ENCODE measurements around the gene ANKRD23. TPM values are rescaled to one million over a fixed set of nuclear protein-coding genes. Genes with fewer than 3 reads are reported as not detected.

Gene ANKRD23
- total and polyA plus RNA-seq, 2 of the 13 experiments (the other 11 are each of a cell fraction or from before 2014, with no cell fraction given) = 1.5 to 1.6 TPM

DNA sequence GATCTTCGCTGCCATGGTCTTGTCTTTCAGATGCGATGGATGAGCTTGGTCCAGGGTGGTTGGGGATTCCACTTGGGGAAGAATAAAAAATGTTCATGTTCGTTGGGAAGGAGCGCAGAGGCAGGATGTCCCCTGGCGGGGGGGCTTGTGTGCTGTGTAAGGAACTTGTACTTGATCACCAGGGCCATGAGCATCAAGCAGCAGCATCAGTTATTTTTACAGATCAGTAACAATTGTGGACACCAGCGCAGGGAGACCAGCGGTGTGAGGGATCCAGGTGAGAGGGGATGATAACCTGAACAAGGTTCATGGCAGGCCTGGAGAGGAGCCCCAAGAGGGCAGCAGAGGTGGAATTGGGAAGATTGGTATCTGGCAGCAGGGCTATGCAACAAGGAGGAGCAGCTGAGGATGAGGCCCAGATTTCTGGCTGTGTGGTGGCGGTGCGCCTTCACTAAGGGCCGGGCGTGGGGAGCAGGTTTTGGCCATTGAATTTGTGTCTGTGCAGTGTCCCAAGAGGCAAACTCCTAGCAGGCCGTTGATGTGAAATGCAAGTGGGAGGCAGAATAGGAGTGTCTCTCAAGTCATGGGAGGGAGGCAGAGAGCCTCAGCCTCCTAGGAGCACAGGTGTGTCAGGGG is 23.8 kb downstream of the ANKRD23 start:
- in situ Hi-C loops (cut with HindIII; ENCODE audit: extremely low pct_ligation_motif_present, low pct_unique_long_range_greater_than_20kb) = no loop called here
- peak overlapping the region; percentile 67 to 91 (median 87) for H3K4me3 ChIP-seq (replicated peaks in 1 of 3; ENCODE audit: insufficient read depth in 1 of 3, low read depth in 2 of 3, low read length in 3 of 3)
- peaks cover 76% of the 10 kb centered on the region for H3K4me1 ChIP-seq (ENCODE audit: insufficient read depth, low read length)
- no peaks in the 10 kb centered on the region for H3K9me3 ChIP-seq (ENCODE audit: low read length)
- intact Hi-C loops (cut with micrococcal nuclease; ENCODE audit: unreplicated experiment) = loop anchor here (2.0 to 5.0 kb wide), 4 partner anchors 37 to 218 kb away; partner anchors contain the start of genes CNNM4 and KANSL3
- BruUV-seq (replicated peaks) = no TSS peak
- peak overlapping the region; percentile 87 for H3K9ac ChIP-seq (ENCODE audit: insufficient read depth, low read depth, low read length)
- no peak for ATAC-seq
- 78% methylated on average over 12 of the region's 12 CpGs for WGBS (ENCODE audit: low lambda C conversion rate)
- peaks cover 9 to 43% of the 10 kb centered on the region in 2 experiments for H3K36me3 ChIP-seq (replicated peaks in 1 of 2; ENCODE audit: control insufficient read depth in 1 of 2, insufficient read depth in 2 of 2, low read length in 2 of 2)
- peak overlapping the region; percentile 100 for H3K4me2 ChIP-seq (ENCODE audit: low read depth, low read length)
- H2AFZ ChIP-seq (ENCODE audit: low read length) = no peak overlapping the region
- peaks cover 87% of the 10 kb centered on the region for H3K79me2 ChIP-seq (ENCODE audit: insufficient read depth, low read length)
- peak overlapping the region; percentile 83 for H3K27ac ChIP-seq (ENCODE audit: extremely low read length, insufficient read depth, low read length)
- FAIRE-seq = no peak
- H3K27me3 ChIP-seq (ENCODE audit: control insufficient read depth in 1 of 2, insufficient read depth in 2 of 2, low read length in 2 of 2) = no peaks in the 10 kb centered on the region; a peak in 1 of 5 replicates
- ChIA-PET CTCF (ENCODE audit: low intra/inter-chr PET ratio, low total read pairs) (no interaction called here), POLR2A (interaction anchor here (0.8 to 7.4 kb wide), 14 partner anchors 8 to 61 kb away, joined by 3 to 99 read pairs (median 6); partner anchors contain the start of genes ANKRD39, CNNM4 and SEMA4C)
- H4K20me1 ChIP-seq (ENCODE audit: insufficient read depth, low read length) = peaks cover 72% of the 10 kb centered on the region
- no peak for DNase-seq (ENCODE audit: low spot score)
- TF ChIP-seq ZFP37 (CRISPR knock-in tag; IDR thresholded peaks at IDR 0.05; ENCODE audit: borderline replicate concordance) = 0 out of 2 replicates have a peak, but pooled peaks have one; percentile 21
- TF ChIP-seq PRMT3 (CRISPR knock-in tag; IDR thresholded peaks at IDR 0.05; ENCODE audit: borderline replicate concordance, low read depth) = peak; percentile 69; the same call in 1 of the 2 replicates
- TF ChIP-seq KDM5B (CRISPR knock-in tag; IDR thresholded peaks at IDR 0.05; ENCODE audit: borderline replicate concordance) = no peak
- TF ChIP-seq, protein P1, sequence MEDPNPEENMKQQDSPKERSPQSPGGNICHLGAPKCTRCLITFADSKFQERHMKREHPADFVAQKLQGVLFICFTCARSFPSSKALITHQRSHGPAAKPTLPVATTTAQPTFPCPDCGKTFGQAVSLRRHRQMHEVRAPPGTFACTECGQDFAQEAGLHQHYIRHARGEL (CRISPR knock-in tag; IDR thresholded peaks at IDR 0.05) = 0 out of 2 replicates have a peak, but pooled peaks have one; percentile 63
- 0 out of 2 replicates have a peak, but pooled peaks have one; percentile 3 for TF ChIP-seq PAX8 (CRISPR knock-in tag; IDR thresholded peaks at IDR 0.05; ENCODE audit: borderline replicate concordance)
- peak; percentile 41; the same call in 1 of the 2 replicates for TF ChIP-seq ZNF619 (CRISPR knock-in tag; IDR thresholded peaks at IDR 0.05)
- TF ChIP-seq ARID2 (CRISPR knock-in tag; IDR thresholded peaks at IDR 0.05; ENCODE audit: borderline replicate concordance) = peak; percentile 59; the same call in 1 of the 2 replicates
- TF ChIP-seq SOX5 (CRISPR knock-in tag; IDR thresholded peaks at IDR 0.05; ENCODE audit: borderline replicate concordance) = no peak
- TF ChIP-seq, protein P2, sequence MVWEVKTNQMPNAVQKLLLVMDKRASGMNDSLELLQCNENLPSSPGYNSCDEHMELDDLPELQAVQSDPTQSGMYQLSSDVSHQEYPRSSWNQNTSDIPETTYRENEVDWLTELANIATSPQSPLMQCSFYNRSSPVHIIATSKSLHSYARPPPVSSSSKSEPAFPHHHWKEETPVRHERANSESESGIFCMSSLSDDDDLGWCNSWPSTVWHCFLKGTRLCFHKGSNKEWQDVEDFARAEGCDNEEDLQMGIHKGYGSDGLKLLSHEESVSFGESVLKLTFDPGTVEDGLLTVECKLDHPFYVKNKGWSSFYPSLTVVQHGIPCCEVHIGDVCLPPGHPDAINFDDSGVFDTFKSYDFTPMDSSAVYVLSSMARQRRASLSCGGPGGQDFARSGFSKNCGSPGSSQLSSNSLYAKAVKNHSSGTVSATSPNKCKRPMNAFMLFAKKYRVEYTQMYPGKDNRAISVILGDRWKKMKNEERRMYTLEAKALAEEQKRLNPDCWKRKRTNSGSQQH (CRISPR knock-in tag; IDR thresholded peaks at IDR 0.05; ENCODE audit: low read depth) = no peak
- 0 out of 2 replicates have a peak, but pooled peaks have one; percentile 16 for TF ChIP-seq ZNF546 (CRISPR knock-in tag; conservative IDR thresholded peaks at IDR 0.05)
- TF ChIP-seq, protein P3, sequence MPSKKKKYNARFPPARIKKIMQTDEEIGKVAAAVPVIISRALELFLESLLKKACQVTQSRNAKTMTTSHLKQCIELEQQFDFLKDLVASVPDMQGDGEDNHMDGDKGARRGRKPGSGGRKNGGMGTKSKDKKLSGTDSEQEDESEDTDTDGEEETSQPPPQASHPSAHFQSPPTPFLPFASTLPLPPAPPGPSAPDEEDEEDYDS (CRISPR knock-in tag; IDR thresholded peaks at IDR 0.05) = no peak
- TF ChIP-seq U2AF1 (optimal IDR thresholded peaks at IDR 0.05; ENCODE audit: low read depth, low read length) = peak; percentile 3
- TF ChIP-seq ZNF225 (CRISPR knock-in tag; IDR thresholded peaks at IDR 0.05) = 0 out of 2 replicates have a peak, but pooled peaks have one; percentile 13
- TF ChIP-seq SMYD3 (CRISPR knock-in tag; IDR thresholded peaks at IDR 0.05) = 0 out of 2 replicates have a peak, but pooled peaks have one; percentile 17
- TF ChIP-seq TBL1XR1 (IDR thresholded peaks at IDR 0.05; ENCODE audit: borderline replicate concordance, low read length, partially characterized antibody) = no peak
- TF ChIP-seq ZNF761 (CRISPR knock-in tag; conservative IDR thresholded peaks at IDR 0.05) = 0 out of 2 replicates have a peak, but pooled peaks have one; percentile 6
- 0 out of 2 replicates have a peak, but pooled peaks have one; percentile 13 for TF ChIP-seq ZFP41 (CRISPR knock-in tag; IDR thresholded peaks at IDR 0.05; ENCODE audit: borderline replicate concordance)
- 0 out of 2 replicates have a peak, but pooled peaks have one; percentile 15 for TF ChIP-seq ZBTB38 (CRISPR knock-in tag; IDR thresholded peaks at IDR 0.05)
- 0 out of 4 replicates have a peak, but pooled peaks of 1 of the 2 experiments have one; percentile 35 for TF ChIP-seq KLF16 (CRISPR knock-in tag; IDR thresholded peaks at IDR 0.05)
- TF ChIP-seq ZNF24 (IDR thresholded peaks at IDR 0.05) = no peak
- 0 out of 2 replicates have a peak, but pooled peaks have one; percentile 20 for TF ChIP-seq NRL (CRISPR knock-in tag; IDR thresholded peaks at IDR 0.05; ENCODE audit: borderline replicate concordance)

Data from HepG2 (cell line).